ENCODE results near the gene EMC8. TPM values are rescaled to one million over a fixed set of nuclear protein-coding genes. Genes with fewer than 3 reads are reported as not detected.

Gene EMC8
- total RNA-seq, 1 donor from 2014 or later, result 42.7 TPM

DNA sequence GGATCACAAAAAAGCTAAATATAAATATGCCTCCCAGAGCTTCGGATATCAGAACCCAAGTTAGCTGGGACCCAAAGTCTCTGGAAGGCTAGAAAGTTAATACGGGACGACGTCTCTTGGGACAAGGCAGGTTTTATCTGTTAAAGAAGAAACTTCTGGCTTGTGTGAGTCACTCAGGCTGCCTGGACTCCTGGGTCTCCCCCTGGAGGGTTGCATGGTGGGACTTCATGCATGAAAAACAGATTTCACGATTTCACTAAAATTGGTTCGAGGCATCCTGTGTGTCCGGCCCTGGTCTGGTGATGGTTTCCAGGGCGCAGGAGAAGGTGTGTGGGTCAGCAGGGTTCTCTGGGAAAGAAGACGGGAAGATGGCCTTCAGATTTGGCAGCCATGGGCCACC lies 47.1 kb upstream of the EMC8 start:
- Mint-ChIP-seq H3K27ac (ENCODE audit: unreplicated experiment) (no peak overlapping the region), H3K36me3 (ENCODE audit: low read depth, unreplicated experiment) (no peaks in the 10 kb centered on the region), H3K9me3 (ENCODE audit: unreplicated experiment) (peaks cover 4% of the 10 kb centered on the region), H3K27me3 (ENCODE audit: unreplicated experiment) (peaks cover 2% of the 10 kb centered on the region), H3K4me1 (ENCODE audit: unreplicated experiment) (no peaks in the 10 kb centered on the region), H3K4me3 (ENCODE audit: unreplicated experiment) (no peak overlapping the region)
- DNase-seq (ENCODE audit: low spot score), result no peak
- TF ChIP-seq, protein P1, sequence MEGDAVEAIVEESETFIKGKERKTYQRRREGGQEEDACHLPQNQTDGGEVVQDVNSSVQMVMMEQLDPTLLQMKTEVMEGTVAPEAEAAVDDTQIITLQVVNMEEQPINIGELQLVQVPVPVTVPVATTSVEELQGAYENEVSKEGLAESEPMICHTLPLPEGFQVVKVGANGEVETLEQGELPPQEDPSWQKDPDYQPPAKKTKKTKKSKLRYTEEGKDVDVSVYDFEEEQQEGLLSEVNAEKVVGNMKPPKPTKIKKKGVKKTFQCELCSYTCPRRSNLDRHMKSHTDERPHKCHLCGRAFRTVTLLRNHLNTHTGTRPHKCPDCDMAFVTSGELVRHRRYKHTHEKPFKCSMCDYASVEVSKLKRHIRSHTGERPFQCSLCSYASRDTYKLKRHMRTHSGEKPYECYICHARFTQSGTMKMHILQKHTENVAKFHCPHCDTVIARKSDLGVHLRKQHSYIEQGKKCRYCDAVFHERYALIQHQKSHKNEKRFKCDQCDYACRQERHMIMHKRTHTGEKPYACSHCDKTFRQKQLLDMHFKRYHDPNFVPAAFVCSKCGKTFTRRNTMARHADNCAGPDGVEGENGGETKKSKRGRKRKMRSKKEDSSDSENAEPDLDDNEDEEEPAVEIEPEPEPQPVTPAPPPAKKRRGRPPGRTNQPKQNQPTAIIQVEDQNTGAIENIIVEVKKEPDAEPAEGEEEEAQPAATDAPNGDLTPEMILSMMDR (IDR thresholded peaks at IDR 0.05; ENCODE audit: unreplicated experiment), result no peak

DNA sequence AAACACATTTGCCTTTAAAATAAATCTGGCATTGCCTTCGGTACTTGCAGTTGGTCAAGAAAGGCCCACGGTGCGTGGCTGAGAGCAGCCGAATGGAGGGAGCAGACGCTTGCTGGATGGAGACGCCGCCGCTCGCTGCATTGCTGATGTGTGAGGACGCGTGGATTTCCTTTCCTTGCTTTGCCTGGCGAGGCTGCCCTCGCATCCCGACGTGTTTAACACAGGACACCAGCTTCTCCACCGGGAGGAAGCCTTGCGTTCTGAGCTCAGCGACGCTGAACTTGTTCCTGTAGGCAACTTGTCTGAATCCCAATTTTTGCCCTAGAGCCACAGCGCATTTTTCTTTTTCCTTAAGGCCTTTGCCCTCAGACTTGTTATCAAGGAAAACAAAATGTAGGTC lies 45.9 kb upstream of the EMC8 start:
- H3K9me3 Mint-ChIP-seq (ENCODE audit: unreplicated experiment), result peaks cover 4% of the 10 kb centered on the region
- no peak overlapping the region for H3K27ac Mint-ChIP-seq (ENCODE audit: unreplicated experiment)
- no peaks in the 10 kb centered on the region for H3K4me1 Mint-ChIP-seq (ENCODE audit: unreplicated experiment)
- TF ChIP-seq, protein P1 (IDR thresholded peaks at IDR 0.05; ENCODE audit: unreplicated experiment), result no peak
- H3K27me3 Mint-ChIP-seq (ENCODE audit: unreplicated experiment), result peaks cover 2% of the 10 kb centered on the region
- no peaks in the 10 kb centered on the region for H3K36me3 Mint-ChIP-seq (ENCODE audit: low read depth, unreplicated experiment)
- no peak for DNase-seq (ENCODE audit: low spot score)
- no peak overlapping the region for H3K4me3 Mint-ChIP-seq (ENCODE audit: unreplicated experiment)

DNA sequence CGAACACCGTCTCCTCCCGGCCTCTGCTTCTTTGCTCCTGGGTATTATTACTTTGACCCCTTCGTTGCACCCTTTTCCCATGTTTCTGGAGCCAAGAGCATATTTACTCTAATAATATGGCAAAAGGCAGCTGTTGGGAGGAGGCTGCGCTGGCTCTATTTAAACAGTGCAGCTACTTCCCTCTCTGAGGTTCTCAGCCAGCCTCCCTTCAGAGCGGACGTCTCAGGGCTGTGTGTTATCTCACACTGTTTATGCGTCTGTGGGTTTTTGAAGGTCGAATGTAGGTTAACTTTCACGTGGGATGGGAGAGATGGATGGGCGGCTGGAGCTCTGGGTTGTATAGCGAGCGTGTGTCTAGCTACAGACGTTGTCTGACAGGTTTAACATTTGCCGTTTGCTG lies 45.4 kb upstream of the EMC8 start:
- H3K4me1 Mint-ChIP-seq (ENCODE audit: unreplicated experiment), result no peaks in the 10 kb centered on the region
- no peak overlapping the region for H3K27ac Mint-ChIP-seq (ENCODE audit: unreplicated experiment)
- TF ChIP-seq, protein P1 (IDR thresholded peaks at IDR 0.05; ENCODE audit: unreplicated experiment), result no peak
- H3K4me3 Mint-ChIP-seq (ENCODE audit: unreplicated experiment), result no peak overlapping the region
- peaks cover 5% of the 10 kb centered on the region for H3K27me3 Mint-ChIP-seq (ENCODE audit: unreplicated experiment)
- DNase-seq (ENCODE audit: low spot score), result no peak
- H3K9me3 Mint-ChIP-seq (ENCODE audit: unreplicated experiment), result peaks cover 4% of the 10 kb centered on the region
- H3K36me3 Mint-ChIP-seq (ENCODE audit: low read depth, unreplicated experiment), result no peaks in the 10 kb centered on the region

DNA sequence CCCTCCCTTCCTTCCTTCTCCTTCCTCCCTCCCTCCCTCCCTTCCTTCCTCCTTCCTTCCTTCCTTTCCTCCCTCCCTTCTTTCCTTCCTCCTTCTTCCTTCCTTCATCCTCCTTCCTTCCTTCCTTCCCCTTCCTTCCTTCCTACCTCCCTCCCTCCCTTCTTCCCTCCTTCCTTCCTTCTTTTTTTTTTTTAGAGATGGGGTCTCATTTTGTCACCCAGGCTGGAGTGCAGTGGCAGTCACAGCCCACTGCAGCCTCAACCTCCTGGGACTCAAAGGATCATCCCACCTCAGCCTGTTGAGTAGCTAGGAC lies 44.8 kb upstream of the EMC8 start:
- Mint-ChIP-seq H3K27ac (ENCODE audit: unreplicated experiment) (no peak overlapping the region), H3K4me3 (ENCODE audit: unreplicated experiment) (no peak overlapping the region), H3K36me3 (ENCODE audit: low read depth, unreplicated experiment) (no peaks in the 10 kb centered on the region), H3K27me3 (ENCODE audit: unreplicated experiment) (peaks cover 3% of the 10 kb centered on the region), H3K9me3 (ENCODE audit: unreplicated experiment) (peaks cover 4% of the 10 kb centered on the region), H3K4me1 (ENCODE audit: unreplicated experiment) (no peaks in the 10 kb centered on the region)
- DNase-seq (ENCODE audit: low spot score), result no peak
- TF ChIP-seq, protein P1 (IDR thresholded peaks at IDR 0.05; ENCODE audit: unreplicated experiment), result no peak

DNA sequence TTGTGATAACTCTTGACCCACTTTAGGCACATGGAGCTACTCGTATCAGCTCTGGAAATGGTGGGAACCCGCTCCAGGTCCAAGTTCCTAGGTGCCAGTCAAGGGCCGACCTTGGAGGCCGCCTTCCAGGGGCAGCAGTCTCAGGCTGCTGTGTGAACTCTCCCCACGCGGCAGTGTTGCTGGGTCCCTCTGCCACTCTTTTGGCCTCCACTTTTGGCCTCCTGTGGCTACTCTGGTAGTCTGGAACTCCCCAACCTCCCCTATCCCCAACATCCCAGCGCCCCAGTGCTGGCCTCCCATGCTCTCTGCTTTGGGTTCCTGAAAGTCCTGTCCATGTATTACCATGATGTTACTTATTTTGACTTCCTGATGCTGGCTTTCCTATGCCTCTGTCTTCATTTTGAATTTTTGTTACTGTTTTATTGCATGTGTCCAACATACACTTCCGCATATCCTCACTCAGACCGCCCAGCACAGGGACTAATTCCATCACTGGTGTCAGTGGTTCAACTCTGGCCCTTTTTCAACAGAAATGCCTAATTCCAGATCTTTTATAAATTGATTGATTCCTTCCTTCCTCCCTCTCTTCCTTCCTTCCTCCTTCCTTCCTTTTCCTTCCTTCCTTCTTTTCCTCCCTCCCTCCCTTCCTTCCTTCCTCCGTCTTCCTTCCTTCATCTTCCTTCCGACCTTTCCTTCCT lies 44.3 kb upstream of the EMC8 start:
- no peak overlapping the region for H3K27ac Mint-ChIP-seq (ENCODE audit: unreplicated experiment)
- no peak for DNase-seq (ENCODE audit: low spot score)
- H3K4me1 Mint-ChIP-seq (ENCODE audit: unreplicated experiment), result no peaks in the 10 kb centered on the region
- peaks cover 3% of the 10 kb centered on the region for H3K27me3 Mint-ChIP-seq (ENCODE audit: unreplicated experiment)
- TF ChIP-seq, protein P1 (IDR thresholded peaks at IDR 0.05; ENCODE audit: unreplicated experiment), result no peak
- H3K9me3 Mint-ChIP-seq (ENCODE audit: unreplicated experiment), result peaks cover 4% of the 10 kb centered on the region
- H3K4me3 Mint-ChIP-seq (ENCODE audit: unreplicated experiment), result no peak overlapping the region
- H3K36me3 Mint-ChIP-seq (ENCODE audit: low read depth, unreplicated experiment), result no peaks in the 10 kb centered on the region

All from endothelial cell (in vitro differentiated cells).